Activated T-cell treated with anti-CD3 and anti-CD28 coated beads for 48 hours (primary cell): ENCODE data around the gene NDUFAF2.
"Not testable (repeated sequence)": the region's sequence is repeated elsewhere in the genome, so short reads cannot be mapped to it uniquely, and the experiment has no call there.

ENCODE experiments used
- DNase-seq: peaks from one replicate; pipeline ENCODE4 v3.0.0-alpha.2; 2020; ENCODE audit warnings: low read depth

Gene NDUFAF2

DNA sequence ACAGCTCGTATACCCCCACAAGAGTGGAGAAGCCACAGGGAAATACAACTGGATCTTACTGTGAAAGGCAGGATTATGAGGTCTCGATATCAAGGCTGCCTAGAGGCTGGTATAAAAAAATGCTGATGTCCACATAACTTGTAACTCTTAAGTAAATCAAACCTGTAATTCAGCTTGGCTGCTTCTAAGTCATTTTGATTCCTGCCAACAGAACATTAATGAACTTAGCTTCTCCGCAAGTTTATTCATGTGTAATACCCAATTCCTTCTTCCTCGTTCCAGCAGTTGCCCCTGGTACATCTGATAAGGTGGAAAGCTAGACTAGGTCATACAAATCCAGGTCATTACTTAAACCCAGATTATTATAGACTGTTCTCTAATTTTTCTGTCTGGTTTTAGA lies 233.7 kb downstream of the NDUFAF2 start:
- no peak for DNase-seq

- DNase-seq = no peak
Observed at GRCh38 chr5:61180886-61181285, 235.9 kb downstream of the NDUFAF2 start.

GRCh38 chr5:61182449-61182848 lies 237.4 kb downstream of the NDUFAF2 start:
- no peak for DNase-seq

DNA sequence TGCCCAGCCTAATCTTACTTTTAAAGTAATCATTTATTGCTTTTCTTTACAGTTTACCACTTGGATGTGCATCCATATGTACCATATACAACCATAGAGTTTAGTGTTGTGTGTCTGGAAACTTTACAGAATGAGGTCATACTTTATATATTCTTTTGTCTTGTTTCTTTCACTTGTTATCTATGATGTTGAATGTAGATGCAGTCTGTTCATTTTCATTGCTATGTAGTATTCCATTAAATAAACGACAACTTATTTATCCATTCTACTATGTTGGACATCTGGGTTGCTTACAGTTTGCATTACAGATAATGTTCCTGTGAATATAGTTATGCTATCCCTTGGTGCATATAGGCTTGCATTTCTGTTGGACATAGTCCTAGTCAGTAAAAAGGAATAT lies 238.5 kb downstream of the NDUFAF2 start:
- DNase-seq = no peak

- DNase-seq = no peak
Observed at GRCh38 chr5:61184708-61185107, 239.7 kb downstream of the NDUFAF2 start.

GRCh38 chr5:61186634-61187033 lies 241.6 kb downstream of the NDUFAF2 start:
- no peak for DNase-seq

DNA sequence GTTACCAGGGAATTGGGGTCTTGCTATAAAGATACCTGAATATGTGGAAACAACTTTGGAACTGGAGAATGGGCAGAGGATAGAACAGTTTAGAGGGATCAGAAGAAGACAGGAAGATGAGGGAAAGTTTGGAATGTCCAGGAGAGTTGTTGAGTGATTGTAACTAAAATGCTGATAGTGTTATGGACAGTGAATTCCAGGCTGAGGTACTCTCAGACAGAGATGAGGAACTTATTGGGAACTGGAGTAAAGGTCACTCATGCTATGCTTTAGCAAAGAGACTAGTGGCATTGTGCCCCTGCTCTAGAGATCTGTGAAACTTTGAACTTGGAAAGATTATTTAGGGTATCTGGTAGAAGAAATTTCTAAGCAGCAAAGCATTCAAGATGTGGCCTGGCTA lies 242.3 kb downstream of the NDUFAF2 start:
- not testable (repeated sequence) for DNase-seq

GRCh38 chr5:61187826-61188225 lies 242.8 kb downstream of the NDUFAF2 start:
- DNase-seq = not testable (repeated sequence)

- no peak for DNase-seq
Observed at GRCh38 chr5:61198606-61199005, 253.6 kb downstream of the NDUFAF2 start.

- DNase-seq = no peak
Observed at GRCh38 chr5:61200582-61201155, 255.7 kb downstream of the NDUFAF2 start.

DNA sequence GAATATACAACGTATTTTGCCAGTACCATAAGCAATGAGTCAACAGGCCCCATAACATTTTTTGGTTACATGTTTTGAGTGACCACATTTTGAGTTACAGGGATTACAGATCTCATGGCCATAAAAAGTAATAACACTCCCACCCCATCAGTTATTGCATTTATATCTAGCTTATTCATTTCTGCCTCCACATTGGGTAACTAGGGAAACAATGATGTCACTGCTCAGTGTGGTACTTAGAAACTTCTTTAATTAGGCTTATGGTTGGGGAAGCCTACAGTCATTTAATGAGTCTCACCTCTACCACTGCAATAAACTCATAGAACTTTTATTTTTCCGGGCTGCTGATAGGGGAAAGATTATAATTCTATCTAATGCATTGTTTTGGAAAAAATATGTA lies 257.2 kb downstream of the NDUFAF2 start:
- no peak for DNase-seq
